GM19035 (cell line): ENCODE data around the gene MYO10.

Source experiments
- ATAC-seq: cut with Tn5 transposase; IDR thresholded peaks from one replicate; pipeline ENCODE4 v1.9.1; 2021; ENCODE audit not compliant: unreplicated experiment

The MYO10 gene

GRCh38 chr5:16943846-16944678 lies 8.0 kb upstream of the MYO10 start:
- no peak for ATAC-seq

GRCh38 chr5:16937503-16938161 lies 1.5 kb upstream of the MYO10 start:
- no peak for ATAC-seq

- no peak for ATAC-seq
Measured at GRCh38 chr5:16936989-16937438, 926 bp upstream of the MYO10 start.

GRCh38 chr5:16935231-16936149 lies 598 bp downstream of the MYO10 start:
- peak; percentile 49 for ATAC-seq

- ATAC-seq: no peak
Measured at GRCh38 chr5:16934677-16935153, 1.4 kb downstream of the MYO10 start.

GRCh38 chr5:16934123-16934522 lies 2.0 kb downstream of the MYO10 start:
- ATAC-seq: no peak

GRCh38 chr5:16933337-16933736 lies 2.8 kb downstream of the MYO10 start:
- ATAC-seq: no peak

- ATAC-seq: no peak
Measured at GRCh38 chr5:16932401-16932800, 3.7 kb downstream of the MYO10 start.

- ATAC-seq: no peak
Measured at GRCh38 chr5:16931334-16932110, 4.6 kb downstream of the MYO10 start.

- no peak for ATAC-seq
Measured at GRCh38 chr5:16930496-16930895, 5.6 kb downstream of the MYO10 start.

GRCh38 chr5:16929831-16930230 lies 6.3 kb downstream of the MYO10 start:
- ATAC-seq: no peak

- ATAC-seq: no peak
Measured at GRCh38 chr5:16929347-16929746, 6.7 kb downstream of the MYO10 start.

- no peak for ATAC-seq
Measured at GRCh38 chr5:16927613-16928012, 8.5 kb downstream of the MYO10 start.

- ATAC-seq: no peak
Measured at GRCh38 chr5:16926417-16926816, 9.7 kb downstream of the MYO10 start.

GRCh38 chr5:16924206-16924605 lies 11.9 kb downstream of the MYO10 start:
- ATAC-seq: no peak

- ATAC-seq: no peak
Measured at GRCh38 chr5:16922430-16922829, 13.7 kb downstream of the MYO10 start.

GRCh38 chr5:16921211-16921610 lies 14.9 kb downstream of the MYO10 start:
- no peak for ATAC-seq

- no peak for ATAC-seq
Measured at GRCh38 chr5:16920109-16920816, 15.8 kb downstream of the MYO10 start.

GRCh38 chr5:16918891-16919671 lies 17.0 kb downstream of the MYO10 start:
- ATAC-seq: no peak
